GM18873 (cell line): ENCODE measurements around the gene VTI1B.
A peak's percentile ranks its signal among the peaks of the same experiment; 100 is the strongest.
"Not testable (repeated sequence)": the region's sequence is repeated elsewhere in the genome, so short reads cannot be mapped to it uniquely, and the experiment has no call there.

Experiments
- ATAC-seq: cut with Tn5 transposase; IDR thresholded peaks from one replicate; pipeline ENCODE4 v1.9.1; 2021; ENCODE audit warnings: mild to moderate bottlenecking, moderate library complexity, moderate number of reproducible peaks; ENCODE audit not compliant: unreplicated experiment, low FRiP score

The VTI1B gene

DNA sequence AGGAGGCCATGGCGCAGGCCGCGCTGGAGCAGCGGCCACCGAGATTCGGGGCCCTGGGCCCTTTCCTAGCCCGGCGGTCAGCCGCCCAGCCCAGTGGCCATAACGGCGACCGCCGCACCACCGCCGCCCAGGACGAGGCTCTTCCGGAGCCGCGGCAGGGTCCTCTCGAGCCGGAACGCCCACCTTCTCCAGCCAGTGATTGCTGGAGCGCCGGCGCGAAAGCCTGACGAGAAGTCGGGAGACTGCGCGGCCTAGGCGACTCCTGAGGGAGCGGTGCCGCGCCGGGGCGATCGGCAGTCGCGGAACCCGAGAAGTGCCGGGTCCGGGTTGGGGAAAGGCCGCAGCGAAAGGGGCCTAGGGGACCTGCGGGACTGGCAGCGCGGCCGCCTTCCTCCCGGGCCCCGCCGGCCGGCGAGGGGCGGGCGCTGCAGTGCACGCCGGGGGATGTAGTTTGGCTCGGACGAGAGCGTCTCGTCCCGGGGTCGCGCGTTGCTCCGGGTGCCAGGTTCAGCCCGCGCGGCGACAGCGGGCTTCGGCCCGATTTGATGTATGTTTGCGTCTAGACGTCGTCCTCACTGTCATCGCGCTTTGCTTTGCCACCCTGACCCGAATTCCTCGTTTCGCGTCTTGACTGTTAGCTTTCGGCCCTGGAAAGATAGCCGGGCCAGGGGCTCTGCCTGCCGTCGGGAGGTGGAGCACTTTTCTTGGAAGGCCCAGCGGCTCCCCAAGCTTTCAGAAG is at the start of gene VTI1B:
VTI1B (minus strand) TSS at position 153 of the 739 bp plus-strand sequence; CDS start at position 10, 143 bp downstream.
- ATAC-seq: peak; percentile 69

- no peak for ATAC-seq
Observed at GRCh38 chr14:67722293-67722692, 47.9 kb upstream of the VTI1B start.

GRCh38 chr14:67721875-67722274 is 47.4 kb upstream of the VTI1B start:
- no peak for ATAC-seq

GRCh38 chr14:67719866-67720265 is 45.4 kb upstream of the VTI1B start:
- ATAC-seq: no peak

- ATAC-seq: not testable (repeated sequence)
Observed at GRCh38 chr14:67719385-67719784, 45.0 kb upstream of the VTI1B start.

DNA sequence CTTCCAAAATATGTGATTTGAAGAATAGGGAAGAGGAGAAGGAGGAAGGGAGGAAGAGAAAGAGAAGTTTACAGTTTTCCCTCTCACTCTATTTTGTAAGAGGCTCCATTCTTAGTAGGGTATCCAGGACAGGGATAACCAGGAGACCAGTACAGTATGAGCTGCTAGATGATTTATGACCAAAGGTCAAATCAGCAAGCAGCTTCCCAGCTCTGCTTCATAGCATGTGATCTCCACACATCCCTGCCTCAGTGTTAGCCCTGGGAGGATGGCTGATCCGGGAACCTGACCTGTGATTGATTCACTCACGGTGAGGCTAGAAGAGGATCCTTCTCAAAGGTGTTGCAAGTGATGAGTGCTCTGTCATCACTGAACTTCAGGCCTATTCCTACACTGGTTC is 43.8 kb upstream of the VTI1B start:
- ATAC-seq: no peak

GRCh38 chr14:67717048-67717447 is 42.6 kb upstream of the VTI1B start:
- no peak for ATAC-seq

GRCh38 chr14:67710209-67710608 is 35.8 kb upstream of the VTI1B start:
- no peak for ATAC-seq

DNA sequence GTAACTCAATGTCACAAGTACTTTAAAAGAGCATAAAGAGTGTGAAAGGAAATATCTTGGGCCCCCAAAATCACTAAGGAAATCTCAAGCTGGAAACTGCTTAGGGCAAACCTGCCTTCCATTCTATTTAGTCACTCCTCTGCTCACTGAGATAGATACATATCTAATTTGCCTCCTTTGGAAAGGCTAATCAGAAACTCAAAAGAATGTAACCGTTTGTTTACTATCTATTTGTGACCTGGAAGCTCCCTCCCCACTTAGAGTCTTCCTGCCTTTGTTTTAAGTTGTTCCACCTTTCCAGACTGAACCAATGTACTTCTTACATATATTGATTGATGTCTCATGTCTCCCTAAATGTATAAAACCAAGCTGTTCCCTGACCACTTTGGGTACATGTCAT is 35.4 kb upstream of the VTI1B start:
- not testable (repeated sequence) for ATAC-seq

- not testable (repeated sequence) for ATAC-seq
Observed at GRCh38 chr14:67709346-67709745, 34.9 kb upstream of the VTI1B start.

- no peak for ATAC-seq
Observed at GRCh38 chr14:67705211-67705610, 30.8 kb upstream of the VTI1B start.

DNA sequence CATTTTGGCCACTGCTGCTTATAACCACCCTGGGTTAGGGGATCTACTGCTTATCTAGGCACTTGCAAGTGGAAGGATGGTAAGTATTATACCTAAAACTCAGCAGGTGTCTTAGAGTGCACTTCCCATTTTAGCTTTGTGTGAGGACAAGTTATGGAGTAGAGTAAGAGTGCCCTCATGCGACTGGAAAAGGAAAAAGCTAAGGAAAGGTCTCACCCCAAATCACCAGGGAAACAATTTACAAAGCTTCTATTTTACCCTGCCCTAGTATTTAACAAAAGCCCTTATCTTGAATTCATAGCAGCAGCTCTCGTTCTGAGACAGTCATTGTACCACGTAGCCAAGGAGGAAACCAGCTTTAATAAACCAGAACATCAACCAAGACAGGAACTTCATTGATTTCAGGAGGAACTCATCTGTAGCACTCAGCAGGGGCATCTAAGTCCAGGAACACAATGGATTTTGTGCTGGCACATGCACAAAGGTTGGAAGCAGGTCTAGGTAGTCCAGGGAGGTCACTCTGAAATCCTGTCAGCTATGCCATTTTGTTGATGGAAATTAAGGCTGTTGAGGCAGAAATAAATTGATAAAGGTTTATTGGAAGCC is 30.2 kb upstream of the VTI1B start:
- ATAC-seq: no peak

GRCh38 chr14:67703997-67704396 is 29.6 kb upstream of the VTI1B start:
- ATAC-seq: no peak

- not testable (repeated sequence) for ATAC-seq
Observed at GRCh38 chr14:67701492-67701891, 27.1 kb upstream of the VTI1B start, which contains the start of gene RDH12. Gene RDH12 (plus strand): TSS chr14:67701886. CDS start chr14:67722643, 20,757 bp downstream.

DNA sequence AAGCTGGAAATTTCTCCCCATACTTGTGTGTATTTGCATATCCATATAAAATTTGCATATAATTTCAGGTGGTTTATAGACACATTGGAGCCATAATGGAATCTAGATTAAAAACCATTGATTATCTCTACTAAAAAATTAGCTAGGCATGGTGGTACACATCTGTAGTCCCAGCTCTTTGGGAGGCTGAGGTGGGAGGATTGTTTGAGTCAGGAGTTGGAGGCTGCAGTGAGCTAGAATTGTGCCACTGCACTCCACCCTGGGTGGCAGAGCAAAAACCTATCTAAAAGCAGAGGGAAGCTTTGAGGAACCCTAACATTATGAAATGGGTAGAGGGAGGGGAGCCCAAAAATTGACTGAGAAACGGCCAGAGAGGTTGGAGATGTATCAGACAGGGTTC is 23.7 kb upstream of the VTI1B start:
- ATAC-seq: no peak

DNA sequence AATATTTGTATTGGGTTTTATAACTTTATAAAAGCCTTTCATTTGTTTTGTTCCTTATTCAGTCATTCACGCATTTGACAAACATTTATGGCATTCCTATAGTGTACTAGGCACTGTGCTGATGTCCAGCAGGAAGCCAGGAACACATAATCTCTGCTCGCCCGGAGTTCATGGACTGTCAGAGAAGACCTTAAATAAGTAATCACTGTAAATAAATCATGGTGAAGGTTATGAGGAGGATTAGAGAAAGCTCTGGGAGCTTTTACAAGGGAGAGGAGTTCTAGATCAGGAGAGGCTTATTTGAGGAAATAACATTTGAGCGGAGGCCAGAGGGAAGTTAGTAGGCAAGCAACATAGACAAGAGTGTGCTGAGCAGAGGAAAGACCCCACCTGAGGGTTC is 22.6 kb upstream of the VTI1B start:
- no peak for ATAC-seq

DNA sequence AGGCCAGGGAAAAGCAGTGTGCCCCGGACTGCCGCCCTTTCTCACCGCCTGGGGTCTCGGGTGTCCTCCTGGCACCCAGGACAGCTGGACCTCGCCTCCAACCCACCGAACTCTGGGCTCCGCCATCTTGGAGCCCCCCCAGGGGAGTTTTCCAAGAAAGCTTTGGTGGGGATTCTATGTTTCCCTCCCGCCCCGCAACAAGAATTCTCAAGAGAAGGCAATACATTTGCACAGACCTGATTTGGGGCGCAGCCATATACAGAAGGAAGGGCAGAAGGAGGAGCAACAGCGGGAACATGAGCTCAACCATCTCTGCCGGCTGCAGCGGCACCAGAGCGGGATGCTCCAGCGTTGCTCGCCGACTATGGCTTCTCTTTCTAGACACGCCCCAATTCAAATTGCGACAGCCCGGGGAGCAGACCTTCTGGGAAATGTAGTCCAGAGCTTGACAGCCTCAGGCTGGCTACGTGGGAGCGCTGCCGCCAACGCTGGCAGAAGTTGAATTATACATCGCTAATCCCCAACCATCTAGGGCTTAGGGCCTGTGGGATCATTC is 21.0 kb upstream of the VTI1B start, which contains the start of gene RDH11:
RDH11 (minus strand) TSS at position 371 of the 556 bp plus-strand sequence; CDS start at position 310, 61 bp downstream.
- ATAC-seq: peak; percentile 89

GRCh38 chr14:67694791-67695393 is 20.5 kb upstream of the VTI1B start:
- peak; percentile 76 for ATAC-seq

- no peak for ATAC-seq
Observed at GRCh38 chr14:67690011-67690410, 15.6 kb upstream of the VTI1B start.

DNA sequence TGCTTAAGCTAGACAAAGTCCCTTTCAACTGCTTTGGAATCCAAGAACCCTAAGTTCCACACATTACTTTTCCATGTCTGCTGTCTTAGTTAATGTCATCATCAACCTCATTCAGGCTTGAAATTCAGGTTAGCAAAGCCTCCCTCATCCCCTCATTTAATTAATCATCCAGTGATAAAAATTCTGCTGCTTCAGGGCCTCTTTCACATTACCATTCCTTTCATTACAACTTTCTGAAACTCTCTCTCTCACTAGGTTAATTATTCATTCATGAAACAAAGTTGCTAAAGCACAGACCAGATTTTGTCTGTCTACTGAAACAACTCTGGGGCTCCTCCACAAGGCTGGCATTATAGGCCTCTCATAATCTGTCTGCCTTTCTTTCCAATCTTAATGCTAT is 9.4 kb upstream of the VTI1B start:
- no peak for ATAC-seq

DNA sequence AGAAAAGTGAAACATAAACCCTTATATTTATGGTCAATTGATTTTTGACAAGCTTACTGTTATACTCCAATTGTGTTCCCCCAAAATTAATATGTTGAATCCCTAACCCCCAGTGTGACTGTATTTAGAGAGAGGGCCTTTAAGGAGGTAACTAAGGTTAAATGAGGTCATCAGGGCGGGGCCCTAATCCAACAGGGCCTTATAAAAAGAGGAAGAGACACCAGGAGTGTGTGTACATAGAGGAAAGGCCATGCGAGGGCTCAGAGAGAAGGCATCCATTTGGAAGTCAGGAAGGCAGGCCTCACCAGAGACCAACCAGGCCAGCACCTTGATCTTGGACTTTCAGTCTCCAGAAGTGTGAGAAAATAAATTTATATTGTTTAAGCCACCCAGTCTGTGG is 6.5 kb upstream of the VTI1B start:
- no peak for ATAC-seq
